ENCODE data around the gene UBE2F.
"Not testable (repeated sequence)": the region's sequence is repeated elsewhere in the genome, so short reads cannot be mapped to it uniquely, and the experiment has no call there.

The UBE2F gene

GRCh38 chr2:238057696-238058575, 91.1 kb downstream of the UBE2F start:
- peak; percentile 56 for DNase-seq

- DNase-seq: peak; percentile 28
Observed at GRCh38 chr2:238059505-238059904, 92.7 kb downstream of the UBE2F start.

- DNase-seq: no peak
Observed at GRCh38 chr2:238060096-238060541, 93.3 kb downstream of the UBE2F start.

DNA sequence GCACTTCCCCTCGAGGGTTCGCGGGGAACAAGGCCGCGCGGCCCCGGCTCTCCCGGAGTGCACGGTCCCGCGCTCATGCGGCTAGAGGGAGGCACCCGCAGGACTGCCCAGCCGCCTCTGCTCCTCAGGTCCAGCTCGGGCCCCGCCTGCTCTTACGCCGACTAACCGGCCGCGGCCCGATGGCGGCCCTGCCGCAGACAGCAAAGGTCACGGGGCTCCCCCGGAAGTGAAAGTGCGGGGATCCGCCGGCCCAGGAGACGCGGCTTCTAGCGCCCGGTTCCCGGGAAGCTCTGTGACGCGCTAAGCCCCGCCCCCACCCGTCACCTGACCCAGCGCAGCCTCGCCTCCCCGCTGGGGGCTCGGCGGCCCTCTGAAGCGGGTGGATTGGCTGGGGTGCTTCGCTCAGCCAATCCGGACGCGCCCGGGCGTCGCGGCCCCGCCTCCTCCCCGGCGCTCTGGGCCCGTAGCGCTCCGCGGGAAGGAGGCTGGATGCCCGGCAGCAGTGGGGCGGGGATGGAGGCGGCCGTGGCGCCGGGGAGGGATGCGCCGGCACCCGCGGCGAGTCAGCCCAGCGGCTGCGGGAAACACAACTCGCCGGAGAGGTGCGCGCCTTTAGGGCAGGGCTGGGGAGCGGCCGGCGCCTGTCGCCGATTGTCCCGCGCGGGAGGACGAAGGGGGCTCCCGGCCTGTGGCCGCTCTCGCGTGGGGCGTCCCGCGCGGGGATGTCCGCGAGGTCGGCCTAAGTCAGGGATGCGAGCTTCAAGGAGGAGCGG, 93.9 kb downstream of the UBE2F start, which contains the start of gene SCLY:
Gene SCLY, plus strand, starts transcription at position 460 of the 773 bp plus-strand sequence. Its CDS starts 54 bp downstream, at position 514.
- peak; percentile 97 for DNase-seq

- DNase-seq: peak; percentile 74
Observed at GRCh38 chr2:238061315-238062202, 94.7 kb downstream of the UBE2F start.

- peak; percentile 47 for DNase-seq
Observed at GRCh38 chr2:238063414-238064189, 96.8 kb downstream of the UBE2F start.

DNA sequence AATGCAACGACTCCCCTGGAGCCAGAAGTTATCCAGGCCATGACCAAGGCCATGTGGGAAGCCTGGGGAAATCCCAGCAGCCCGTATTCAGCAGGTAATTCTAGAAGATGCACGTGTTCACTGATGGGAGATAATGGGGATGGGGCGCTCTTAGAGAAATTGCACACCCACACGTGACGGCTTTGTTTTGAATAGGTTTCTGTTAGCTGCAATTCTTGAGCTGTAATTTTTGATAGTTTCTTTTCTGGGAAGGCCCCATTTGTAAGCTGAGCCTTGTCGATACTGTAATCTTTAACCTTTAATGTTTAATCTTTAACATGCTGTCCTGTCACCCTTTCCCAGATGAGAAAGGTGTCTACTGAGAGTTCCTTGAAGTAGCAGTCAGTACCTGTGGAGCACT, 97.6 kb downstream of the UBE2F start:
- no peak for DNase-seq

- DNase-seq: no peak
Observed at GRCh38 chr2:238065071-238065846, 98.4 kb downstream of the UBE2F start.

- no peak for DNase-seq
Observed at GRCh38 chr2:238066218-238066617, 99.4 kb downstream of the UBE2F start.

- not testable (repeated sequence) for DNase-seq
Observed at GRCh38 chr2:238066718-238067117, 99.9 kb downstream of the UBE2F start.

GRCh38 chr2:238067939-238068338, 101.1 kb downstream of the UBE2F start:
- no peak for DNase-seq

DNA sequence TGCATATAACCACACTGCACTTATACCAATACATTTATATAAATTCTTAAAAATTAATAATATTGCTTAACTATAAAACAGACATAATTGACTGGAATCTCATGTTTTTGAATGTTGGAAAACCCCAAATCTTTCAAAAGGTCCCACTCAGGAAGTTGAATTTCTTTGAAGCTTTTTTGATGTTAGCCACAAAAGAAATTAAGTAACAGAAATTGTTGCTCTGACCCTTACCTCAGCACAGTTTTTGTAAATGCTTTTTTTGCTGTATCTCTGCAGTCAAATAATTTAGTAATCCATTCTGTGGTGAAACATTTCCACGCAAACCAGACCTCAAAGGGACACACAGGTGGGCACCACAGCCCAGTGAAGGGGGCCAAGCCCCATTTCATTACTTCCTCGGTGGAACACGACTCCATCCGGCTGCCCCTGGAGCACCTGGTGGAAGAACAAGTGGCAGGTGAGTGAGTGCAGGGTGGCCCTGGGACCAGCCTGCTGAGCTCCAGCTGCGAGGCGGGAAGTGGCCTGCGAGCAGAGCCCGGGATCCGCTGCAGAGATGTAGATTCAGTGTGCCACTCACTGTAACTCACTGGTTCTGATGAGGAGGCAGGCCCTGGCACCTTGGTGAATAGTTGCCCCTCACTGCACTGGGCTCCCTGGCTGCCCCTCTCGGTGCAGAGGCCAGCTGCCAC, 102.4 kb downstream of the UBE2F start:
- DNase-seq: no peak

- no peak for DNase-seq
Observed at GRCh38 chr2:238069877-238070276, 103.1 kb downstream of the UBE2F start.

- DNase-seq: no peak
Observed at GRCh38 chr2:238075397-238075796, 108.6 kb downstream of the UBE2F start.

- DNase-seq: peak; percentile 7
Observed at GRCh38 chr2:238077292-238077691, 110.5 kb downstream of the UBE2F start.

- no peak for DNase-seq
Observed at GRCh38 chr2:238079874-238080327, 113.1 kb downstream of the UBE2F start.

GRCh38 chr2:238080518-238080917, 113.7 kb downstream of the UBE2F start:
- peak; percentile 26 for DNase-seq

GRCh38 chr2:238081150-238081549, 114.3 kb downstream of the UBE2F start:
- peak; percentile 35 for DNase-seq

DNA sequence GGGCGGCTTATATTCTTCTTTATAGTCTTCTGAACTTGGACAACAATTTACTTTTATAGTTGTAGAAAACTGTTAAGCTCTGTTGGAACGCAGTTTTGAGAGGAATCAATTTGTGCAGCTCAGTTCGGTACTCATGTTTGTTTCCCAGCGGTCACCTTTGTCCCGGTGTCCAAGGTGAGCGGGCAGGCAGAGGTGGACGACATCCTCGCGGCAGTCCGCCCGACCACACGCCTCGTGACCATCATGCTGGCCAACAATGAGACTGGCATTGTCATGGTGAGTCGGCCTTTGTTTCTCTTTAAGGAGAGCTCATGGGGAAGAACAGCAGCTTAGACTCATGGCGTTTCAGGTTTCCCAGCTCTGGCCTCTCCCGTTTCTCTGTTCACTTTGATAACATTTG, 114.7 kb downstream of the UBE2F start:
- no peak for DNase-seq

- peak; percentile 28 for DNase-seq
Observed at GRCh38 chr2:238082151-238082550, 115.3 kb downstream of the UBE2F start.
